GM18499 (cell line): ENCODE data around the gene POM121L2.

Experiments
- ATAC-seq: cut with Tn5 transposase; IDR thresholded peaks from one replicate; pipeline ENCODE4 v1.9.1; 2021; ENCODE audit warnings: moderate number of reproducible peaks; ENCODE audit not compliant: insufficient read depth, unreplicated experiment

Gene POM121L2

GRCh38 chr6:27312146-27312949, at the start of gene POM121L2:
Gene POM121L2, minus strand, starts transcription at chr6:27312273. Its CDS starts 103 bp downstream, at chr6:27312170.
- ATAC-seq: no peak

DNA sequence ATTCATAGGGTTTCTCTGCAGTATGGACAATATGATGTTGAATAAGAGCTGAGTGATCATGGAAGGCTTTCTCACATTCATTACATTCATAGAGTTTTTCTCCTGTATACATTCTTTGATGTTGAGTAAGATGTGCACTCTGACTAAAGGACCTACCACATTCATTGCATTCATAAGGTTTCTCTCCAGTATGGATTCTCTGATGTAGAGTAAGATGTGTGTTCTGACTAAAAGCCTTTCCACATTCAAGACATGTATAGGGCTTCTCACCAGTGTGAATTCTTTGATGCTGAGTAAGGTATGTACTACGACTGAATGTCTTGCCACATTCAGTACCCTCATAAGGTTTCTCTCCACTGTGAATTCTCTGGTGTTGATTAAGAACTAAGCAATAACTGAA, 47.2 kb upstream of the POM121L2 start:
- ATAC-seq: no peak

GRCh38 chr6:27358786-27359185, 46.7 kb upstream of the POM121L2 start:
- ATAC-seq: no peak

DNA sequence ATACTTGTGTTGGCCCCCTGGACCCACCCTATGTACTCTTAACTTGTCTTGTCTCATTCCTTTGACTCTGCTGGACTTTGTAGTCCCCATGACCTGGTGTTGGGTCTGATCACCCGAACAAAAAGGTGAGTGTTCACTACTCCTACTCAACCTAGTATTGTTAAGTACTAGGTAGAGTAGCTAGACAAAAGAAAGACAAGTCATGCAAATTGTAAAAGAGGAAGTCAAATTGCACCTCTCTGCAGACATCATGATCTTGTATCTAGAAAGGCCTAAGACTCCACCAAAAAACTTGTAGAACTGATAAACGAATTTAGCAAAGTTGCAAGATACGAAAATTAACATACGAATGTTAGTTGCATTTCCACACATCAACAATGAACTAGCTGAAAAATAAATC, 40.8 kb upstream of the POM121L2 start:
- no peak for ATAC-seq

DNA sequence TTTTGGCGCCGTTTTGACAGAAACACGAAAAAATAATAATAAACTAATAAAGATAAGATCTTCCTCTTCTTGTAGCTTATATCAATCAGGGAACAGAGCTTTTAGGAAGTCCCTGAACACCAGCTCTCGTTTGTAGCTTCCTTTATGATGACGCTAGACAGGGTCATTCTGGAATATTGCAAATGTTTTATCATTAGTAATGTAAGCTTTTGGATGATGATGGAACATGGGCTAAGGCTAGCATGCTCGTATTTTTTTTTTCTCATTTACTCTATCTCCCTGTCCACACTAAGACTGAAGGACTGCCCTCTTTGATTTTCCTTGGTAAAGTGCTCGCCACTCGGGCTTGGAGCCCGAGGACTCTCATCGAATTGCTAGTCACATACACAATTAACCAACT, 22.1 kb upstream of the POM121L2 start:
- no peak for ATAC-seq

GRCh38 chr6:27333642-27334040, 21.6 kb upstream of the POM121L2 start:
- no peak for ATAC-seq

DNA sequence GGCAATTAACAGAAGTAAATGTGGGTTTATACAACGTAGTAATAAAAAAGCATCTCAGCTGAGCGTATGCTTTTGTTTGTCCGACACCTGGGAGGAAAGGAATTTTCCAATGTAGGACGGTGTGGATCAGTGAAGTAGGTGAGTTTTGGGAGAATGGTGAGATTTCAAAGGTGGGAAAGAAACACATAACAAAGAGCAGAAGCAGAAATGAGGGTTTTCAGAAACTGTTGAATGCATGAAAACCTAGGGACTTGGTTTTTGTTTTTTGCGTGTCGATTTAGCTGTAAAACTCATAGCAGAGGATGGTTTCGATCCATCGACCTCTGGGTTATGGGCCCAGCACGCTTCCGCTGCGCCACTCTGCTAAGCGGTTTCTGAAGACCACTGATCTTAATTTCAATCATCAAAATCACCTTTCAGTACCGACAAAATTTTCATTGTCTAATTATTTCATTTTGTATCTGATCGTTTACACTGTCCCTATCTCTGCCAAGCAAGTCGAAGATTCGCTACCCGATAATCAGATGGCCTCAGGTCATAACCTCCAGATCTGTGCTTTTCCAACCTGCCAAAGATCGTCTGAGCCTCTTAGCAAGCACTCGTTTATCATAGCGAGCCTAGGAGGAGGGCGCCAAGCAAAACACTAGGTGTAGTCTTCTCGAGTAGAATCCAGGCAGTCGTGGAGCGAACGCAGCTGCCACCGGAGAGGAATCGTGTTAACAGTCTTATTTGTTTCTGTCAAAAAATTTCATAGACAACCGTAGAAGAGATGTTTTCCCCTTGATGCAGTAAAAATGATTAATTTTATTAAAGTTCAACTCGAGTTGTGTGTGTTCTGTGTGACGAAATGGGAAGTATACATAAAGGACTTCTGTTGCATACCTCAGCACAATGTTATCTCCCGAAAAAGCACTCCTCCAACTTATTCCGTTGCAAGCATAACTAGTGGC, 20.9 kb upstream of the POM121L2 start:
- no peak for ATAC-seq

DNA sequence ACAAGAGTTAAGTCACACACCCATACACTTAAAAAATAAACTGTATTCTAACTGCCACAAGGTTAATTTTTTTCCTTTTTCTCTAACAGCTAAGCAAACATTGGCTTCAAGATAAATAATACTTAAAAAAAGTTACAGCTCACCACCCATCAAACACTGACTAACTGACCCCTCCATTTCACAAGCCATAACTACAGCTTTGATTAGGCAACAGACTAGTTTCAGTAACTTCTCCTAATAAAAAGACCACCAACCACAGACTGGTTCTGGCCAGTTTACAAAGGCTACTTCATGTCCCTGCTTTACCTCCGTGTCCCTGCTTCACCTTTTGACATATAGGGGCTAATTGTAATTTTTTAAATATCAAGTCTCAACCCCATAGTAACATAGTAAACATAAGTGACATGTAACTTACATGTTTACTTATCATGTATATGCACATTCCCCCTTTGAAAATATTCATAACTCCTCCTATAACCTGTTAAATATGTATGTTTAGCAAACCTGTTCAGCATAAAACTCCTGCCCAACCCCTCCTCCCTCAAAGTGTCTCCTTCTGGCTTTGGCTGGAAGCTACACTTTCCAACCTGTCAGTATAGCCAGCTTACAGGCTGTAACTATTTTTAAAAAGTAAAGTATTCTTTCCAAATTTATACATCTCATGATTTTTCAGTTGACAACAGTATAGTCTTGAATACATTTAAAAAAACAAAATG, 15.1 kb upstream of the POM121L2 start:
- no peak for ATAC-seq

DNA sequence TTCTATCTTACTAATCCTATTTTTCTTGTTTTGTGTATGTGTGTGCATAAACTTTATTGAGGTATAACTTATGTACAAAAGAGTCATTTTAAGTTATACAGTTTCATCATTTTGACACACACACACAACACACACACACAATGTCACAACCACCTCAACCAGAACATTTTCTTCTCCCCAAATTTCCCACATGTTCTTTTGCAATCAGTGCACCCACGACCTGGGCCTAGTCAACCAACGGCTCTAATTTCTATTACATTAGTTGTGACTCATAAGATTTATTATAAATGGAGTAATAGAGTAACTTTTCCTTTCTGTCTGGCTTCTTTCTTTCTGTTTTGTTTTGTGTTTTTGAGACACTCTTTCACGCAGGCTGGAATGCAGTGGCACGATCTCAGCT, 9.8 kb upstream of the POM121L2 start:
- ATAC-seq: no peak

- no peak for ATAC-seq
Observed at GRCh38 chr6:27321370-27321769, 9.3 kb upstream of the POM121L2 start.

GRCh38 chr6:27318973-27319372, 6.9 kb upstream of the POM121L2 start:
- ATAC-seq: no peak

- ATAC-seq: no peak
Observed at GRCh38 chr6:27314046-27314445, 2.0 kb upstream of the POM121L2 start.

GRCh38 chr6:27312950-27313271, 838 bp upstream of the POM121L2 start:
- ATAC-seq: no peak

DNA sequence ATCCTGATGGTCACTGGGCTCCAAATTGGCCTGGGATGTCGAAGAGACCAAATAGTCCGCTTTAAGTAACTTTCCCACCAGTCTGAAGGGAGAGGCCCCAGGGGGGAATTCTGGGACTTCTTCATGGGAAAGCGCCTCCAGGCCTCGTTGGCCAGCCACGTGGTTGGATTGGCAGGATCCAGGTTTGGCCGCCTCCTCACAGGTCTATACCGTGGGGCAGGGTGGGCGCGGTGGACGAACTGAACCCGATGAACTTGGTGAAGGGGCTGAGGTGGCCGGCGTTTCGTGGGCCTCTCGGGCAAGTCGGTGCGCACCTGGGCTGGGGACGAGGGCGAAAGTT, 297 bp downstream of the POM121L2 start:
- ATAC-seq: no peak

DNA sequence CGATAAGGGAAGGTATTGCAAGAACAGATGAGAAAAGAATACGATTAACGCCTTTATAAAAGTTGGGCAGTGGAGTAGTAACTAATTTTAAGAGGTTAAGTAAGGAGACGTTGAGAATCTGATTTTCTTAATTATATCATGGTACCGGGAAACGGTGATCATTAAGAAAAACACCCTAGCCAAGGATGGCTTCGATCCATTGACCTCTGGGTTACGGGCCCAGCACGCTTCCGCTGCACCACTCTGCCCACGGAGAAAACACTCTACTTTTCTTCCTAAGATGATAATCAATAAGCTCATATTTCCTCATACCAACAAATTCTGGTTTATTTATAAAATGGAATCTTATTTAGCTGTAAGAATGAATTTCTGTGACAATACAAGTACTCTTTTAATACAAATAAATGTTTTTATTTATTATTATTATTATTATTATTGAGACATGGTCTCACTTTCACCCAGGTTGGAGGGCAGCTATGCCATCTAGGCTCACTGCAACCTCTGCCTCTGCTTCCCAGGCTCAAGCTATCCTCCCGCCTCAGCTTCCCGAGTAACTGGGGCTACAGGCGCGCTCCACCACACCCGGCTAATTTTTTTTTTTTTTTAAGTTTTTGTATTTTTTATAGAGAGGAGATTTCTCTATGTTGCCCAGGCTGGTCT, 8.3 kb downstream of the POM121L2 start:
- no peak for ATAC-seq

DNA sequence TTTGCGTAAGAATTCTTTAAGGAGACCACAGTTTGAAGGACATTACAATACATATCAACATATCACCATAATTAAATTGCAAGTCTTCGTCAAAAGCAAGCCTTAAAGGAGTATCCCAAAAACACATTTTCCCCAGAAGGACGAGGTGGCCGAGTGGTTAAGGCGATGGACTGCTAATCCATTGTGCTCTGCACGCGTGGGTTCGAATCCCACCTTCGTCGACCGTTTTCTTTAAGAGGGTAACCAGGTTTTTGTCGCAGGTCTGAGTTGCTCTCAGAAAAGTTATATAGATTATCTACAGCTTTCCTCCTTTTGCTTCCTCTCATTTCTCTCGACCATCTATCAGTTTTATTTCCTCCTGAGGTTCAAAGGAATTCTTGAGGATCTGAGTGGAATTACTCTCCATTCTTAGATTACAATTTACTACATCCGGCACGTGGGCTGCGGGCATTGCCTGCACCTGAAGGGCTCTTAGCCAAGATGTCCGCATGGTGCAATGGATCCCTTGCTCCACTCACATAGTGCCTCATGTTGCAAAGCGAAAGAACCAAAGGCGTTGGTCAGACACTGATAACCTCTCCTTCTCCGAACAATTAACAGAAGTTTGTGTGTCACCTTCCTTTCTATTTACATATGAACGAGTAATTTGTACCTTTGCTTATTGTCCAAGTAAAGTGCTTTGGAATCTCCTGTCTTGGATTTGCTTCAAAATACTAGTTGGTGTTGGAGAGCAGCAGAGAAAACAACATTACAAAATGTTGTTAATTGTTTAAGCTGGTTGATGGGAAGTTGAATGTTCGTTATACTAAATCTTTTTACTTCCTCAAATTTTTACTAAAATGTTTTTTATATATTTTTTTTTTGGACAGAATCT, 14.0 kb downstream of the POM121L2 start:
- no peak for ATAC-seq

- no peak for ATAC-seq
Observed at GRCh38 chr6:27297484-27297856, 14.6 kb downstream of the POM121L2 start.

GRCh38 chr6:27296106-27296783, 15.8 kb downstream of the POM121L2 start:
- ATAC-seq: no peak
